ENCODE data around the gene OSGEP. TPM values are rescaled to one million over a fixed set of nuclear protein-coding genes. Genes with fewer than 3 reads are reported as not detected.

OSGEP gene
- total RNA-seq, 2 donors from 2014 or later = 44.3 to 50.7 TPM

GRCh38 chr14:20486684-20487395, 32.2 kb upstream of the OSGEP start:
- Mint-ChIP-seq H3K4me1 (peaks cover 18% of the 10 kb centered on the region), H3K27me3 (ENCODE audit: insufficient read depth) (no peaks in the 10 kb centered on the region), H3K27ac (no peak overlapping the region), H3K4me3 (no peak overlapping the region), H3K9me3 (no peaks in the 10 kb centered on the region), H3K36me3 (ENCODE audit: low read depth) (no peaks in the 10 kb centered on the region)
- WGBS, 2 experiments (ENCODE audit: insufficient coverage in 1 of 2, insufficient read length in 1 of 2) = 86 to 88% methylated on average over 8 of the region's 8 CpGs
- Histone ChIP-seq H3K36me3 (ENCODE audit: control insufficient read depth, insufficient read depth, low read length) (no peaks in the 10 kb centered on the region), H3K9me3 (ENCODE audit: control insufficient read depth, low read length) (no peaks in the 10 kb centered on the region), H3K27me3 (ENCODE audit: control insufficient read depth, insufficient read depth, low read length, poor library complexity, severe bottlenecking) (no peaks in the 10 kb centered on the region), H3K9ac (ENCODE audit: extremely low read depth, low read length, poor library complexity, severe bottlenecking) (no peak overlapping the region), H3K4me1 (ENCODE audit: control insufficient read depth, insufficient read depth, low read length) (no peaks in the 10 kb centered on the region), H3K27ac (ENCODE audit: low read depth, low read length) (no peak overlapping the region), H3K4me3 (ENCODE audit: low read length) (no peak overlapping the region)
- no peak for TF ChIP-seq CTCF (conservative IDR thresholded peaks at IDR 0.05)
- DNase-seq = no peak

GRCh38 chr14:20485900-20486299, 31.3 kb upstream of the OSGEP start:
- Mint-ChIP-seq H3K4me3 (no peak overlapping the region), H3K4me1 (peaks cover 19% of the 10 kb centered on the region), H3K27ac (no peak overlapping the region), H3K36me3 (ENCODE audit: low read depth) (no peaks in the 10 kb centered on the region), H3K9me3 (no peaks in the 10 kb centered on the region), H3K27me3 (ENCODE audit: insufficient read depth) (no peaks in the 10 kb centered on the region)
- Histone ChIP-seq H3K4me3 (ENCODE audit: low read length) (no peak overlapping the region), H3K9me3 (ENCODE audit: control insufficient read depth, low read length) (no peaks in the 10 kb centered on the region), H3K27me3 (ENCODE audit: control insufficient read depth, insufficient read depth, low read length, poor library complexity, severe bottlenecking) (no peaks in the 10 kb centered on the region), H3K36me3 (ENCODE audit: control insufficient read depth, insufficient read depth, low read length) (no peaks in the 10 kb centered on the region), H3K9ac (ENCODE audit: extremely low read depth, low read length, poor library complexity, severe bottlenecking) (no peak overlapping the region), H3K27ac (ENCODE audit: low read depth, low read length) (no peak overlapping the region), H3K4me1 (ENCODE audit: control insufficient read depth, insufficient read depth, low read length) (no peaks in the 10 kb centered on the region)
- TF ChIP-seq CTCF (conservative IDR thresholded peaks at IDR 0.05) = no peak
- 66 to 81% methylated on average over 6 to 7 of the region's 7 CpGs for WGBS, 2 experiments (ENCODE audit: insufficient coverage in 1 of 2, insufficient read length in 1 of 2)
- no peak for DNase-seq

GRCh38 chr14:20482382-20482781, 27.8 kb upstream of the OSGEP start:
- H3K36me3 Mint-ChIP-seq (ENCODE audit: low read depth) = peaks cover 5% of the 10 kb centered on the region
- H3K27ac Mint-ChIP-seq = no peak overlapping the region
- H3K9ac ChIP-seq (ENCODE audit: extremely low read depth, low read length, poor library complexity, severe bottlenecking) = no peak overlapping the region
- no peak overlapping the region for H3K4me3 Mint-ChIP-seq
- no peaks in the 10 kb centered on the region for H3K27me3 Mint-ChIP-seq (ENCODE audit: insufficient read depth)
- H3K9me3 Mint-ChIP-seq = no peaks in the 10 kb centered on the region
- no peak overlapping the region for H3K27ac ChIP-seq (ENCODE audit: low read depth, low read length)
- DNase-seq = no peak
- H3K4me1 ChIP-seq (ENCODE audit: control insufficient read depth, insufficient read depth, low read length) = no peaks in the 10 kb centered on the region
- no peaks in the 10 kb centered on the region for H3K9me3 ChIP-seq (ENCODE audit: control insufficient read depth, low read length)
- H3K4me3 ChIP-seq (ENCODE audit: low read length) = no peak overlapping the region
- no peaks in the 10 kb centered on the region for H3K27me3 ChIP-seq (ENCODE audit: control insufficient read depth, insufficient read depth, low read length, poor library complexity, severe bottlenecking)
- peaks cover 12% of the 10 kb centered on the region for H3K36me3 ChIP-seq (ENCODE audit: control insufficient read depth, insufficient read depth, low read length)
- no peak for TF ChIP-seq CTCF (conservative IDR thresholded peaks at IDR 0.05)
- WGBS, 2 experiments (ENCODE audit: insufficient coverage in 1 of 2, insufficient read length in 1 of 2) = 96% methylated on average over 3 of the region's 5 CpGs
- peaks cover 8% of the 10 kb centered on the region for H3K4me1 Mint-ChIP-seq
